Stimulated activated CD8-positive, alpha-beta memory T cell treated with anti-CD3 and anti-CD28 coated beads, Interleukin-2, amount 100 ng/mL, for 1 hour (primary cell): ENCODE data around the gene SENP1.
"Not testable (repeated sequence)": the region's sequence is repeated elsewhere in the genome, so short reads cannot be mapped to it uniquely, and the experiment has no call there.

Source experiments
- DNase-seq, 2 donors: peaks; one replicate each; pipeline ENCODE4 v3.0.0-alpha.2; 2020; ENCODE audit warnings: low read depth in 2 of 2

SENP1 gene

GRCh38 chr12:48111312-48111693 lies 5.4 kb upstream of the SENP1 start:
- not testable (repeated sequence) for DNase-seq

- no peak for DNase-seq
These were observed 4.9 kb upstream of the SENP1 start for GRCh38 chr12:48110691-48111311.

- DNase-seq = no peak
These were observed 3.5 kb upstream of the SENP1 start for GRCh38 chr12:48109424-48109823.

GRCh38 chr12:48106681-48107613 lies 1.1 kb upstream of the SENP1 start:
- DNase-seq = no peak

DNA sequence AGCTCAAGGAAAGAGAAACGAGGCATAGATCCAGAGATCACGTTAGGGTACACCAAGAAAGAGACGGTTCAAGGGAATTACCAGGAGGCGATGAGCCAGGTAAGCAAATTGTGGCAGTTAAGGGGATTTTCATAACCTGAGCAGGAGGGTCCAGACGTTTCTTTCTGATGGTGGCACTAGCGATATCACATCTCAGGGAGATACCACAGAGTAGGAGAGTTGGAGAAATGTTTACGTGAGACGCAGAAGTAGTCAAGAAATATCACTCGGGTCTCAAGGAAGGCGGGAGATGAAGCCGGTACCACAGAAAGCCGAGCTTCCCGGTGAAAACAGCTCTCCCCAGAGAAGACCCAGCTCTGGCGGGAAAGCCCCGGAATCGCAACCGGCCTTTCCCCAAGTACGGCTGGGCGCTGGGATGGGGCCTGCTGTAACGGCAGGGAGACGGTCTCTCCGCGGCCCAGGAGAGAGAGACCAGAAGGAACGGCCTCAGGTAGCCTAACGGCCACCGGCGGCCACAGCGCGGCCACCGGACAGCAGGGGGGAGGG lies 485 bp downstream of the SENP1 start:
- peak in 1 of 2 donors; percentile 28 for DNase-seq

DNA sequence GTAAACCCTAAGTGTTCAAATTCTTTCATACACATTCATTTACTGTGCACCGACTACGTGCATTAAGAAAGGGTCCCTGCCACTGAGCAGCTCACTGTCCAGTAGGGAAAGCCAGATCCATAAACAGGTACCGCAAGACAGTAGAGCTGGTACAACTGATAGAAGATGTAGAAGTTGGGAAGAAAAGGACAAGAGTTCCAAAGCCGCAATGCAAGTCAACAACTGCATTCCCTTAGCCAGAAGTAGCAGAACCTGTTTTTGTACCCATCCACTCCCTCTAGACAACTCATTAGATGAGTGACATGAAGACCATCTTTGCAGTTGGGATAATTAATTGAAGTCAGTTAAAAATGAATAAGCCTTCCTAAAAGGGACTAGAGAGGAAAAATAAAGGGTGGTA lies 1.3 kb downstream of the SENP1 start:
- DNase-seq = no peak

DNA sequence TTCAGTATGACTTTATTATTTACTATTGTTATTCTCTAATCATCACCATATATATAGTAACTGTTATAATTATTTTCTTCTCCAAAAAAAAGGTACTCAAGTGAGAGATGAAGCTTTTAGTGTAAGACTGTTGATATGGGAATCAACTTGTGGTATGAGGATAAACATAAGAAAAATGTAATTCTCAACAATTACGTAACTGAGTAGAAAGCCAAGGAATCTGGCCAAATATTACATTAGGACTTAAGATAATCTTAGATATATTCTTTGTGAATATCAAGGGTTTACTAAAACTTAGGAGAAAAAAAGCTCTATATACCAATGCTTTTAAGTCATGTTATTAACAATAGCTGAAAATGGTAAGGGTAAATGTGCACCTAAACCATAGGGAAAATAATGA lies 13.3 kb downstream of the SENP1 start:
- DNase-seq = no peak

DNA sequence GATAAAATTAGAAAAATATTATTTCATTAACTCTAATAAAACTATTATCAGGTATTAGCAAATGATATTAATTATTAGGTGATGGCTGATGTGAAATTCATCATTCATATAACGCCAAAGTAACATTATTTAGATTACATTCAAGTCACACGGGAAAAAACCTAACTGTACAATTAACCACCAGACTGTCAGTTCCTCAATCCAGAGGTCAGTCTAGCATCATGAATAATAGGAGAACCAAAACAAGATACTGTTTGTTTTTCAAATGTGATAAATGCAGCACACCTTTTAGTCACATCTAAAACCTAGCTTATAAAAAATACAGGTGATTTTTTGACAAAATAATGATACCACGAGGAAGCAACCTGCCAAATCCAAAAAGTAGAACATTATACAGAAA lies 19.6 kb downstream of the SENP1 start:
- no peak for DNase-seq

DNA sequence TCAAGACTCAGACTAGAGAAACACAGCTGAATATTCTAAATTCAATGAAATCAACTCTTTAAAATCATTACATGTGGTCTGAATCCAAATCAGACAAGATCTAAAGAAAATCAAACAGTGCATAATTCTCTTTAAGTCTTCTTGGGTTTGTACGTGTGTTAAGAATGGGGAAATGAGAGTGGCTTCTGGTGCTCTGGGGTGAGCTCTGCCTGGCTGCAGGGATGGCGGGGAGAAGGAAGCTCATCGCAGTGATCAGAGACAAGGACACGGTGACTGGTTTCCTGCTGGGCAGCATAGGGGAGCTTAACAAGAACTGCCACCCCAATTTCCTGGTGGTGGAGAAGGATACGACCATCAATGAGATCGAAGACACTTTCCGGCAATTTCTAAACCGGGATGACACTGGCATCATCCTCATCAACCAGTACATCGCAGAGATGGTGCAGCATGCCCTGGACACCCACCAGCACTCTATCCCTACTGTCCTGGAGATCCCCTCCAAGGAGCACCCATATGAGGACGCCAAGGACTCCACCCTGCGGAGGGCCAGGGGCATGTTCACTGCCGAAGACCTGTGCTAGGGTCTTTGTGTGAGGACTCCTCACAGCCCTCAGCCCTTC lies 20.9 kb downstream of the SENP1 start:
- no peak for DNase-seq

GRCh38 chr12:48084066-48084465 lies 21.8 kb downstream of the SENP1 start:
- no peak for DNase-seq

GRCh38 chr12:48080821-48081220 lies 25.1 kb downstream of the SENP1 start:
- no peak for DNase-seq

- no peak for DNase-seq
These were observed 25.6 kb downstream of the SENP1 start for GRCh38 chr12:48080285-48080684.

- no peak for DNase-seq
These were observed 27.0 kb downstream of the SENP1 start for GRCh38 chr12:48078901-48079300.

DNA sequence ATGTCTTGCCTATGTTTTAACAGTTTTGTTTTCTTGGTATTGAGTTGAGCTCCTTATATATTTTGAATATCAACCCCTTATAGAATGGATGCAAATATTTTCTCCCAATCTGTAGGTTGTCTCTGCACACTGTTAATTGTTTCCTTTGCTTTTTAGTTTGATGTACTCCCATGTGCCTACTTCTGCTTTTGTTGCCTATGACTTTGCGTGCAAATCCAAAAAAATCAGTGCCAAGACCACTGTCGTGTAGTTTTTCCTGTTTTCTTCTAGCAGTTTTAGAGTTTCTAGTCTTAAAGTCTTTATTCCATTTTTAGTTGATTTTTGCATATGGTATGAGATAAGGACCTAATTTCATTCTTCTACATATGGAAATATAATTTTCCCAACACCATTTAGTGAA lies 28.8 kb downstream of the SENP1 start:
- DNase-seq = no peak

DNA sequence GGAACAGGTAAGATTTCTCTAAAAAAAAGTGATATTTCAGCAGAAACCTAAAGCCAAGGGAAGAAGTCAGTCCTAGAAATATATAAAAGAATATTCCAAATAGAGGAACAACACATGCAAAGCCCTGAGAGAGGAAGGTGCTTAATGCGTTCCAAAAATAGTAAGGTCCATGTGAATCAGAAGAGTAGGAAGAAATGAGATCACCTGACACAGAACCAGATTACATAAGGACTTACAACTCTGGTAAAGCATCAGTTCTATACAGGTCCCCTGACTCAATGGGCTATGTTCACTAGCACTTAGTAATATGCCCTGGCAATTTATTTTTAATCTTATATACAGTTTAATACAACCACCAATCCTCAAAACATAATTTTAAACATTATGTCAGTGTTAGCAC lies 30.0 kb downstream of the SENP1 start:
- DNase-seq = no peak

- no peak for DNase-seq
These were observed 31.6 kb downstream of the SENP1 start for GRCh38 chr12:48074266-48074665.

- DNase-seq = no peak
These were observed 33.6 kb downstream of the SENP1 start for GRCh38 chr12:48072266-48072665.

DNA sequence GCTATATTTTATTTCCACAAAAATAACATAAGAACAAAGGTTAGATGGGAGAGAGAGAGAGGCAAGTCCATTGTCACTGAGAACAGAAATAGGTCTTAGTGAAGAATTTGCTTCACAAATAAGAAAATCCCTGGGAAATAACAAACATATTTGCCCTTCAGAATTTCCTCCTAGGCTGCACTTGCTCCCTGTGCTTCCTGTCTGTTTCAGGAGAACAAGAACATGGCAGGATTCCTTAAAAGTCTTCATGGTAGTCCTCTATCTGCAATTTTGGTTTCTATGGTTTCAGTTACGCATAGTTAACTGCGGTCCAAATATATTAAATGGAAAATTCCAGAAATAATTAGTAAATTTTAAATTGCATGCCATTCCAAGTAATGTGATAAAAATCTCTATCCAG lies 34.1 kb downstream of the SENP1 start:
- DNase-seq = no peak

DNA sequence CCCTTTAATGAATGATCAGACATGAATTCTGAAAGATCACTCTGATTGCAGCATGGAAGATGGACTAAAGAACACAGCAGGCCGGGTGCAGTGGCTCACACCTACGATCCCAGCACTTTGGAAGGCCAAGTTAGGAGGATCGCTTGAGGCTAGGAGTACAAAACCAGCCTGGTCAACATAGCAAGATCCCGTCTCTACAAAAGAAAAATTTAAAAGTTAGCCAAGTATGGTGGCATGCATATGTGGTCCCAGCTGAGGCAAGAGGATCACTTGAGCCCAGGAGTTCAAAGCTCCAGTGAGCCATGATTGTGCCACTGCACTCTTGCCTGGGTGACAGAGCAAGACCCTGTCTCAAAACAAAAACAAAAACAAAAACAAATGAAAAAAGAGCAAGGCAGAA lies 35.1 kb downstream of the SENP1 start:
- no peak for DNase-seq

- no peak for DNase-seq
These were observed 35.8 kb downstream of the SENP1 start for GRCh38 chr12:48070033-48070432.

GRCh38 chr12:48069241-48069640 lies 36.6 kb downstream of the SENP1 start:
- no peak for DNase-seq

DNA sequence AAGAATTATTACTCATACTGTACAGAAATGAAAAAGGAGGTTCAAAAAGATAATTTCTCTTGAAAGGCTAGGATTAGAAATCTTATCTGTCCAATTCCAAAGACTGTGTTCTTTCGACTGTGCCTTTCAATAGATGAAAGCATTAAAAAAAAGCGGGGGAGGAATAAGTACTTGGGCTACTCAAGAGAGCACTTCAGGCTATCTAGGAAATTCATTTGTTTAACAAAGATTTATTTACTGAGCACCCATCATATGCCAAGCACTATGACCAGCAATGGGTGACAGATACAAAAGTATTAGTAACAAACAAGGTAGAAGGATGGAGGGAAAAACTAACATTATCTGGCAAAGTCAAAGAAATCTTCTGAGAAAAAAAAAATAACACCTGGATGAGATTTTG lies 37.4 kb downstream of the SENP1 start:
- no peak for DNase-seq
